NOMO-1 treated with dmso at 0.1 percent for 144 hours (cell line): ENCODE results near the gene PAX5.
"Not testable (repeated sequence)": the region's sequence is repeated elsewhere in the genome, so short reads cannot be mapped to it uniquely, and the experiment has no call there.

Experiments used
- DNase-seq: peaks from one replicate; lab custom pipeline; 2025; ENCODE audit not compliant: unreplicated experiment; lab: John Stamatoyannopoulos, UW

The PAX5 gene

GRCh38 chr9:37033682-37034304 lies at the start of gene PAX5:
PAX5 (minus strand) TSS chr9:37034268; CDS start chr9:37034031, 237 bp downstream.
- DNase-seq: no peak

GRCh38 chr9:37083654-37084053 lies 49.6 kb upstream of the PAX5 start:
- no peak for DNase-seq

- no peak for DNase-seq
These were observed 48.2 kb upstream of the PAX5 start for GRCh38 chr9:37082214-37082765.

GRCh38 chr9:37081507-37081906 lies 47.4 kb upstream of the PAX5 start:
- DNase-seq: not testable (repeated sequence)

GRCh38 chr9:37080165-37080628 lies 46.1 kb upstream of the PAX5 start:
- DNase-seq: not testable (repeated sequence)

GRCh38 chr9:37079370-37080164 lies 45.5 kb upstream of the PAX5 start:
- DNase-seq: peak; percentile 71

GRCh38 chr9:37074790-37075189 lies 40.7 kb upstream of the PAX5 start:
- not testable (repeated sequence) for DNase-seq

- no peak for DNase-seq
These were observed 32.2 kb upstream of the PAX5 start for GRCh38 chr9:37066139-37066725.

GRCh38 chr9:37062336-37062735 lies 28.3 kb upstream of the PAX5 start:
- no peak for DNase-seq

- no peak for DNase-seq
These were observed 27.7 kb upstream of the PAX5 start for GRCh38 chr9:37061768-37062167.

- DNase-seq: no peak
These were observed 26.8 kb upstream of the PAX5 start for GRCh38 chr9:37060833-37061232.

GRCh38 chr9:37056046-37056920 lies 22.2 kb upstream of the PAX5 start:
- no peak for DNase-seq

GRCh38 chr9:37054363-37054720 lies 20.3 kb upstream of the PAX5 start:
- not testable (repeated sequence) for DNase-seq

GRCh38 chr9:37053684-37054362 lies 19.8 kb upstream of the PAX5 start:
- no peak for DNase-seq

- DNase-seq: no peak
These were observed 12.6 kb upstream of the PAX5 start for GRCh38 chr9:37046683-37047082.

GRCh38 chr9:37042421-37042820 lies 8.4 kb upstream of the PAX5 start:
- no peak for DNase-seq

- no peak for DNase-seq
These were observed 6.5 kb upstream of the PAX5 start for GRCh38 chr9:37040508-37041127.

- no peak for DNase-seq
These were observed 4.9 kb upstream of the PAX5 start for GRCh38 chr9:37038943-37039464.

- DNase-seq: no peak
These were observed 4.4 kb upstream of the PAX5 start for GRCh38 chr9:37038302-37038942.
